HCT116 (cell line): ENCODE results near the gene CASK. TPM values are rescaled to one million over a fixed set of nuclear protein-coding genes. Genes with fewer than 3 reads are reported as not detected.

ENCODE experiments used
- ATAC-seq: fragments of 200-7000 bp; cut with Tn5 transposase; 2 replicates; pipeline ENCODE4 v1.9.1; 2020; ENCODE audit warnings: mild to moderate bottlenecking, moderate library complexity
- BruUV-seq: library from RNA; stranded (reverse); fragments of 400-500 nt; replicated peaks from 2 replicates; lab custom pipeline; 2021; lab: Mats Ljungman, UMichigan
- CTCF ChIA-PET: fragments of 300-600 bp; sonication (Branson Sonifier 250); formaldehyde crosslinking; loops from one replicate; lab custom pipeline; 2021; ENCODE audit warnings: antibody characterized with exemption; lab: Charles Lee
- POLR2A ChIA-PET: fragments of 300-600, 350-600 bp; sonication (Branson Sonifier 250); formaldehyde crosslinking; loops from one replicate; lab custom pipeline; 2021; ENCODE audit warnings: antibody characterized with exemption; lab: Charles Lee
- RAD21 ChIA-PET, 2 experiments: fragments of 300-600 bp; sonication (Branson Sonifier 250); formaldehyde crosslinking; loops; one replicate each; lab custom pipeline; 2023; ENCODE audit warnings: low total read pairs in 2 of 2; ENCODE audit not compliant: uncharacterized antibody in 2 of 2, unreplicated experiment in 2 of 2, low non-redundant PET in 1 of 2; lab: Charles Lee
- DNase-seq: peaks from one replicate; pipeline ENCODE4 v3.0.0-alpha.2; 2010; ENCODE audit warnings: low read depth, low spot score
- H2AFZ ChIP-seq: fragments of 200-600 bp; shearing (Covaris generic), sonication (generic); 2 replicates; pipeline ENCODE4 v1.6.1; 2017; ENCODE audit warnings: low read depth, mixed run types, mixed read lengths, antibody characterized with exemption, low read length; ENCODE audit not compliant: poor library complexity, severe bottlenecking
- H3K27ac ChIP-seq: 2 replicates; pipeline ENCODE4 v1.5.1; 2012; ENCODE audit warnings: low read depth, low read length
- H3K27me3 ChIP-seq: fragments of 200-600 bp; sonication (generic); 2 replicates; pipeline ENCODE4 v1.6.1; 2016; ENCODE audit warnings: mixed run types, low read length, mixed read lengths; ENCODE audit not compliant: insufficient read depth
- H3K36me3 ChIP-seq, 2 experiments: fragments of 200-500 bp in 1 of 2; fragments of 200-600 bp in 1 of 2; sonication (Bioruptor generic) in 1 of 2; sonication (generic) in 1 of 2; 2 replicates each; pipeline versions ENCODE4 v1.5.1 to v1.6.1; 2014 to 2016; ENCODE audit warnings: low read length in 2 of 2, inconsistent platforms in 1 of 2, mixed read lengths in 1 of 2, mixed run types in 1 of 2; ENCODE audit not compliant: insufficient read depth in 2 of 2, control insufficient read depth in 1 of 2
- H3K4me1 ChIP-seq, 2 experiments: fragments of 200-600 bp in 1 of 2; sonication (generic) in 1 of 2; 2 replicates each; pipeline versions ENCODE4 v1.5.1 to v1.6.1; 2012 to 2017; ENCODE audit warnings: low read length in 2 of 2, inconsistent platforms in 1 of 2, mild to moderate bottlenecking in 1 of 2, mixed read lengths in 1 of 2, mixed run types in 1 of 2, moderate library complexity in 1 of 2; ENCODE audit not compliant: insufficient read depth in 2 of 2, control insufficient read depth in 1 of 2
- H3K4me2 ChIP-seq: fragments of 200-600 bp; sonication (generic); 2 replicates; pipeline ENCODE4 v1.6.1; 2017; ENCODE audit warnings: mixed run types, low read length, mixed read lengths
- H3K4me3 ChIP-seq, 2 experiments: fragments of 200-600 bp in 1 of 2; sonication (generic) in 1 of 2; replicated peaks in 1 of 2; 2 replicates each; pipeline ENCODE4 v1.5.1; 2011 to 2016; ENCODE audit warnings: low read length in 2 of 2, control low read depth in 1 of 2, low read depth in 1 of 2, mild to moderate bottlenecking in 1 of 2, mixed read lengths in 1 of 2, mixed run types in 1 of 2
- H3K79me2 ChIP-seq: fragments of 200-600 bp; sonication (generic); 2 replicates; pipeline ENCODE4 v1.6.1; 2017; ENCODE audit warnings: mild to moderate bottlenecking, mixed run types, low read length, moderate library complexity, mixed read lengths; ENCODE audit not compliant: insufficient read depth
- H3K9ac ChIP-seq: fragments of 200-600 bp; sonication (generic); 2 replicates; pipeline ENCODE4 v1.6.1; 2016; ENCODE audit warnings: low read length, mixed read lengths
- H3K9me2 ChIP-seq: fragments of 200-600 bp; sonication (generic), shearing (Covaris generic); 2 replicates; pipeline ENCODE4 v1.6.1; 2017; ENCODE audit warnings: mixed run types, mild to moderate bottlenecking, moderate library complexity; ENCODE audit not compliant: insufficient read depth
- H3K9me3 ChIP-seq, 2 experiments: fragments of 200-500 bp in 1 of 2; fragments of 200-600 bp in 1 of 2; sonication (Bioruptor generic) in 1 of 2; sonication (generic) in 1 of 2; 2 replicates each; pipeline ENCODE4 v1.6.1; 2014 to 2017; ENCODE audit warnings: low read length in 2 of 2, mixed read lengths in 2 of 2, inconsistent platforms in 1 of 2, low read depth in 1 of 2, mild to moderate bottlenecking in 1 of 2, mixed run types in 1 of 2, moderate library complexity in 1 of 2; ENCODE audit not compliant: control insufficient read depth in 1 of 2, insufficient read depth in 1 of 2
- H4K20me1 ChIP-seq: fragments of 200-600 bp; sonication (generic), shearing (Covaris generic); 2 replicates; pipeline ENCODE4 v1.6.1; 2017; ENCODE audit warnings: mixed run types, mild to moderate bottlenecking, moderate library complexity; ENCODE audit not compliant: insufficient read depth
- CBX3 ChIP-seq: IDR thresholded peaks from 2 replicates; pipeline ENCODE4 v1.6.1; 2012; ENCODE audit warnings: low read depth
- RAD21 ChIP-seq: IDR thresholded peaks from 2 replicates; pipeline ENCODE4 v1.6.1; 2012; ENCODE audit warnings: low read depth, mild to moderate bottlenecking
- SP1 ChIP-seq: IDR thresholded peaks from 2 replicates; pipeline ENCODE4 v1.6.1; 2012; ENCODE audit warnings: low read depth
- YY1 ChIP-seq: IDR thresholded peaks from 2 replicates; pipeline ENCODE4 v1.6.1; 2011; ENCODE audit warnings: low read length, low read depth, moderate library complexity, mild to moderate bottlenecking; ENCODE audit not compliant: insufficient replicate concordance; ENCODE audit errors: extremely low read depth
- ZFX ChIP-seq: fragments of 450-650 bp; IDR thresholded peaks from 2 replicates; pipeline ENCODE4 v1.6.1; 2017
- ZNF274 ChIP-seq: fragments of 200-500 bp; sonication (Bioruptor generic); IDR thresholded peaks from 2 replicates; pipeline ENCODE4 v1.6.1; 2014; ENCODE audit warnings: mild to moderate bottlenecking, low read depth, low read length, inconsistent platforms
- intact Hi-C: fragments of 100-400 bp; cut with micrococcal nuclease; formaldehyde crosslinking; loops from 2 replicates; pipeline ENCODE4 v1.10.0; 2022
- total RNA-seq: library from RNA; stranded (reverse); gene quantifications from one replicate; pipeline ENCODE4 v1.2.1, GENCODE V29; 2021; ENCODE audit not compliant: unreplicated experiment
- TF ChIP-seq, protein P1 (sequence below): IDR thresholded peaks from 2 replicates; pipeline ENCODE4 v1.6.1; 2012
- TF ChIP-seq, protein P2 (sequence below): IDR thresholded peaks from 2 replicates; pipeline ENCODE4 v1.6.1; 2012
- TF ChIP-seq, protein P3 (sequence below), 3 experiments: fragments of 200-600 bp in 1 of 3; sonication (generic) in 1 of 3; IDR thresholded peaks in 2 of 3; conservative IDR thresholded peaks in 1 of 3; 2 replicates each; pipeline ENCODE4 v1.5.1; 2012 to 2017; ENCODE audit warnings: low read depth in 2 of 3, low read length in 2 of 3, antibody characterized with exemption in 1 of 3, borderline replicate concordance in 1 of 3, control low read depth in 1 of 3, mild to moderate bottlenecking in 1 of 3, mixed read lengths in 1 of 3, mixed run types in 1 of 3, moderate library complexity in 1 of 3; ENCODE audit not compliant: insufficient read depth in 1 of 3

The CASK gene
- total RNA-seq, 1 experiment from 2014 or later, result 39.0 TPM

DNA sequence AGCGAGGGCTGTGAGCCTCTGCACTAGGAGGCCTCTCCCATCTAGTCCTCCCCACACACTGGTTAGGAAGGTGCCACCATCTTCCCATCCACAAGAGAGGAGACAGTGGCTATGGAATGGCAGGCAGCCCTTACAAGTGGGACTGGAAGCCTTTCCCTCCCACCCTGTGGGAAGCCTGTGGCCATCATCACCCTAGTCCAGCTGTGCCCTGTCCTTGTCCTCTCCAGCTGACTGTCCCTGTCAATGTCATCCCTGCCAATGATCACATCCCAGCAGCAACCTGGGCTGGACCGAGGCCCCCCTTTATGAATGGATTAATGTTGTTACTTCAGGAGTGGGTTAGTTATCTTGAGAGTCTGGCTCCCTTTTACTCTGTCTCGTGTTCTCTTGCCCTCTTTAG lies 423.4 kb downstream of the CASK start:
- intact Hi-C loops, result no loop called here
- Histone ChIP-seq H3K4me3 (no peak overlapping the region), H3K27ac (no peak overlapping the region), H3K9me2 (no peaks in the 10 kb centered on the region), H3K9ac (no peak overlapping the region), H3K4me1 (no peaks in the 10 kb centered on the region), H3K27me3 (no peaks in the 10 kb centered on the region), H3K4me2 (no peak overlapping the region), H4K20me1 (no peaks in the 10 kb centered on the region), H3K36me3 (no peaks in the 10 kb centered on the region), H3K9me3 (no peaks in the 10 kb centered on the region), H3K79me2 (no peaks in the 10 kb centered on the region), H2AFZ (no peak overlapping the region)
- TF ChIP-seq, protein P1, sequence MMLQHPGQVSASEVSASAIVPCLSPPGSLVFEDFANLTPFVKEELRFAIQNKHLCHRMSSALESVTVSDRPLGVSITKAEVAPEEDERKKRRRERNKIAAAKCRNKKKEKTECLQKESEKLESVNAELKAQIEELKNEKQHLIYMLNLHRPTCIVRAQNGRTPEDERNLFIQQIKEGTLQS, result no peak
- TF ChIP-seq ZNF274, result no peak
- no peak for TF ChIP-seq CBX3
- TF ChIP-seq, protein P2, sequence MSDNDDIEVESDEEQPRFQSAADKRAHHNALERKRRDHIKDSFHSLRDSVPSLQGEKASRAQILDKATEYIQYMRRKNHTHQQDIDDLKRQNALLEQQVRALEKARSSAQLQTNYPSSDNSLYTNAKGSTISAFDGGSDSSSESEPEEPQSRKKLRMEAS, result no peak
- TF ChIP-seq SP1, result no peak
- BruUV-seq, result no TSS peak
- CTCF ChIA-PET, result no interaction called here
- ATAC-seq, result no peak
- RAD21 ChIA-PET, result no interaction called here
- POLR2A ChIA-PET, result no interaction called here
- no peak for DNase-seq

DNA sequence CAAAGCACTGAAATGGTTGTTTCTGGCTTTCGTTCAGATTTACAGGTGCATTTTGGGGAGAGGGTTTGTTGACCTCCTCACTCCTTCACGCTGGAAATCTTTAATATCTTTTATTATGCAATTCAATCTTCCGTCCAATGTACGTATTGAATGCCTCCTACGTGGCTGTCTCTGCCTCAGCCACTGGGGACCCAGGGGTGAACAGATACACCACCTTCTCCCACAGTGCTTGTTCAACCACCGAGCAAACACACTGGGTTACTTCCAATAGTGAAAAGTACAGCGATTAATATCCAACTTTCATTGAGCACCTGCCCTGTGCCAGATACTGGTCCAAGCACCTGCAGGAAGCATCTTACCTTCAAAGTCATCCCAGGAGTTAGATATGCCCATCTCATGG lies 424.2 kb downstream of the CASK start:
- CTCF ChIA-PET, result no interaction called here
- no TSS peak for BruUV-seq
- Histone ChIP-seq H3K79me2 (no peaks in the 10 kb centered on the region), H2AFZ (no peak overlapping the region), H4K20me1 (no peaks in the 10 kb centered on the region), H3K4me1 (no peaks in the 10 kb centered on the region), H3K27me3 (no peaks in the 10 kb centered on the region), H3K9ac (no peak overlapping the region), H3K27ac (no peak overlapping the region), H3K9me3 (no peaks in the 10 kb centered on the region), H3K4me2 (no peak overlapping the region)
- no peak for DNase-seq
- RAD21 ChIA-PET, result no interaction called here
- POLR2A ChIA-PET, result no interaction called here
- intact Hi-C loops, result no loop called here
- no peak for TF ChIP-seq RAD21
- TF ChIP-seq, protein P3, sequence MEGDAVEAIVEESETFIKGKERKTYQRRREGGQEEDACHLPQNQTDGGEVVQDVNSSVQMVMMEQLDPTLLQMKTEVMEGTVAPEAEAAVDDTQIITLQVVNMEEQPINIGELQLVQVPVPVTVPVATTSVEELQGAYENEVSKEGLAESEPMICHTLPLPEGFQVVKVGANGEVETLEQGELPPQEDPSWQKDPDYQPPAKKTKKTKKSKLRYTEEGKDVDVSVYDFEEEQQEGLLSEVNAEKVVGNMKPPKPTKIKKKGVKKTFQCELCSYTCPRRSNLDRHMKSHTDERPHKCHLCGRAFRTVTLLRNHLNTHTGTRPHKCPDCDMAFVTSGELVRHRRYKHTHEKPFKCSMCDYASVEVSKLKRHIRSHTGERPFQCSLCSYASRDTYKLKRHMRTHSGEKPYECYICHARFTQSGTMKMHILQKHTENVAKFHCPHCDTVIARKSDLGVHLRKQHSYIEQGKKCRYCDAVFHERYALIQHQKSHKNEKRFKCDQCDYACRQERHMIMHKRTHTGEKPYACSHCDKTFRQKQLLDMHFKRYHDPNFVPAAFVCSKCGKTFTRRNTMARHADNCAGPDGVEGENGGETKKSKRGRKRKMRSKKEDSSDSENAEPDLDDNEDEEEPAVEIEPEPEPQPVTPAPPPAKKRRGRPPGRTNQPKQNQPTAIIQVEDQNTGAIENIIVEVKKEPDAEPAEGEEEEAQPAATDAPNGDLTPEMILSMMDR (IDR thresholded peaks at IDR 0.05 in 2 of 3, conservative IDR thresholded peaks at IDR 0.05 in 1 of 3; ENCODE audit: borderline replicate concordance in 1 of 3, insufficient read depth in 1 of 3, low read depth in 2 of 3, low read length in 2 of 3), result no peak
- TF ChIP-seq, protein P1, result no peak
- TF ChIP-seq YY1, result no peak
- TF ChIP-seq ZFX, result no peak
- TF ChIP-seq, all 23 proteins: peak for 0
- Histone ChIP-seq H3K4me3 (no peak overlapping the region), H3K9me2 (no peaks in the 10 kb centered on the region), H3K36me3 (no peaks in the 10 kb centered on the region)
- no peak for ATAC-seq
